Measurements from ENCODE around the gene PDE9A.
A peak's percentile ranks its signal among the peaks of the same experiment; 100 is the strongest.

The PDE9A gene

GRCh38 chr21:42653231-42654061, at the start of gene PDE9A:
PDE9A (plus strand) TSS chr21:42653621; CDS start chr21:42653815, 194 bp downstream.
- peak; percentile 59 for DNase-seq

GRCh38 chr21:42607102-42607501, 46.3 kb upstream of the PDE9A start:
- Histone ChIP-seq H3K9me3 (ENCODE audit: insufficient read depth, low read length, severe bottlenecking) (peaks cover 14% of the 10 kb centered on the region), H3K9ac (ENCODE audit: low read depth, low read length) (no peak overlapping the region), H3K36me3 (ENCODE audit: insufficient read depth, low read length) (no peaks in the 10 kb centered on the region), H3K79me2 (ENCODE audit: insufficient read depth, low read length) (no peaks in the 10 kb centered on the region), H3K4me1 (ENCODE audit: insufficient read depth, low read length) (no peaks in the 10 kb centered on the region), H3K27ac (ENCODE audit: low read length) (no peak overlapping the region), H4K20me1 (ENCODE audit: insufficient read depth, low read length) (no peaks in the 10 kb centered on the region), H3K4me2 (ENCODE audit: insufficient read depth, low read length) (no peak overlapping the region), H3K4me3 (ENCODE audit: low read depth in 1 of 2, low read length in 2 of 2) (no peak overlapping the region), H2AFZ (ENCODE audit: low read depth, low read length) (no peak overlapping the region), H3K27me3 (ENCODE audit: insufficient read depth, low read length, poor library complexity) (no peaks in the 10 kb centered on the region)
- DNase-seq (no peak), ATAC-seq (ENCODE audit: insufficient read depth, low read depth) (no peak)
- TF ChIP-seq EZH2 (IDR thresholded peaks at IDR 0.05; ENCODE audit: borderline replicate concordance, low read depth, low read length, severe bottlenecking), result no peak
- no peak for TF ChIP-seq CTCF (IDR thresholded peaks at IDR 0.05; ENCODE audit: borderline replicate concordance, extremely low read depth, low read length, poor library complexity, severe bottlenecking)

More at GRCh38 chr21:42653231-42654061, at the start of gene PDE9A:
- Histone ChIP-seq H3K9me3 (ENCODE audit: insufficient read depth, low read length, severe bottlenecking) (no peaks in the 10 kb centered on the region), H3K27me3 (ENCODE audit: insufficient read depth, low read length, poor library complexity) (peaks cover 35% of the 10 kb centered on the region), H3K9ac (ENCODE audit: low read depth, low read length) (peak within 1 kb of the TSS; percentile 43), H3K4me3 (ENCODE audit: low read depth in 1 of 2, low read length in 2 of 2) (peak within 1 kb of the TSS in 1 of 2 experiments; percentile 55; a peak in 2 of 4 replicates), H3K36me3 (ENCODE audit: insufficient read depth, low read length) (no peaks in the 10 kb centered on the region), H3K4me1 (ENCODE audit: insufficient read depth, low read length) (peaks cover 24% of the 10 kb centered on the region), H4K20me1 (ENCODE audit: insufficient read depth, low read length) (peaks cover 50% of the 10 kb centered on the region), H2AFZ (ENCODE audit: low read depth, low read length) (peak within 1 kb of the TSS; percentile 45; the same call in 1 of the 2 replicates), H3K79me2 (ENCODE audit: insufficient read depth, low read length) (no peaks in the 10 kb centered on the region), H3K4me2 (ENCODE audit: insufficient read depth, low read length) (peak within 1 kb of the TSS; percentile 83), H3K27ac (ENCODE audit: low read length) (no peak within 1 kb of the TSS)
- peak; percentile 76 for ATAC-seq (ENCODE audit: insufficient read depth, low read depth)
- TF ChIP-seq CTCF (IDR thresholded peaks at IDR 0.05; ENCODE audit: borderline replicate concordance, extremely low read depth, low read length, poor library complexity, severe bottlenecking), result no peak
- TF ChIP-seq EZH2 (IDR thresholded peaks at IDR 0.05; ENCODE audit: borderline replicate concordance, low read depth, low read length, severe bottlenecking), result no peak

- no peaks in the 10 kb centered on the region for H4K20me1 ChIP-seq (ENCODE audit: insufficient read depth, low read length)
- H3K4me3 ChIP-seq (ENCODE audit: low read depth in 1 of 2, low read length in 2 of 2), result no peak overlapping the region
- H3K27me3 ChIP-seq (ENCODE audit: insufficient read depth, low read length, poor library complexity), result no peaks in the 10 kb centered on the region
- H3K9me3 ChIP-seq (ENCODE audit: insufficient read depth, low read length, severe bottlenecking), result peaks cover 14% of the 10 kb centered on the region
- H3K27ac ChIP-seq (ENCODE audit: low read length), result no peak overlapping the region
- no peak for ATAC-seq (ENCODE audit: insufficient read depth, low read depth)
- H3K79me2 ChIP-seq (ENCODE audit: insufficient read depth, low read length), result no peaks in the 10 kb centered on the region
- H2AFZ ChIP-seq (ENCODE audit: low read depth, low read length), result no peak overlapping the region
- TF ChIP-seq CTCF (IDR thresholded peaks at IDR 0.05; ENCODE audit: borderline replicate concordance, extremely low read depth, low read length, poor library complexity, severe bottlenecking) (no peak), EZH2 (IDR thresholded peaks at IDR 0.05; ENCODE audit: borderline replicate concordance, low read depth, low read length, severe bottlenecking) (no peak)
- no peak overlapping the region for H3K4me2 ChIP-seq (ENCODE audit: insufficient read depth, low read length)
- H3K4me1 ChIP-seq (ENCODE audit: insufficient read depth, low read length), result no peaks in the 10 kb centered on the region
- no peak for DNase-seq
- no peaks in the 10 kb centered on the region for H3K36me3 ChIP-seq (ENCODE audit: insufficient read depth, low read length)
- H3K9ac ChIP-seq (ENCODE audit: low read depth, low read length), result no peak overlapping the region
These were observed 45.8 kb upstream of the PDE9A start for GRCh38 chr21:42607525-42608102.

All from DND-41 (cell line).